Tibial nerve (tissue), 4 donors: Measurements from ENCODE around the gene SINHCAF.

Experiments
- CTCF ChIP-seq, 5 experiments: fragments of 200-600 bp in 3 of 5; fragments of 450-650 bp in 2 of 5; sonication (generic) in 3 of 5; IDR thresholded peaks; one replicate each; pipeline ENCODE4 v1.5.1; 2016 to 2019; ENCODE audit warnings: antibody characterized with exemption in 5 of 5, mild to moderate bottlenecking in 3 of 5, moderate library complexity in 2 of 5
- EP300 ChIP-seq, 2 donors: sonication (generic); formaldehyde crosslinking; IDR thresholded peaks; one replicate each; pipeline ENCODE4 v1.6.1; 2017; ENCODE audit warnings: antibody characterized with exemption in 2 of 2, mild to moderate bottlenecking in 1 of 2
- POLR2A ChIP-seq, 2 donors: fragments of 450-650 bp; IDR thresholded peaks; one replicate each; pipeline ENCODE4 v1.6.1; 2017; ENCODE audit warnings: antibody characterized with exemption in 2 of 2, mild to moderate bottlenecking in 2 of 2, moderate library complexity in 2 of 2

GRCh38 chr12:31301311-31301710 is 24.6 kb downstream of the SINHCAF start:
- TF ChIP-seq POLR2A (IDR thresholded peaks at IDR 0.05) (no peak), CTCF (IDR thresholded peaks at IDR 0.05) (no peak), EP300 (IDR thresholded peaks at IDR 0.05) (no peak)
